ENCODE results near the gene RAPGEF1.

- no peak for TF ChIP-seq CTCF (IDR thresholded peaks at IDR 0.05; ENCODE audit: poor library complexity)
- no peak for TF ChIP-seq EZH2phosphoT487 (IDR thresholded peaks at IDR 0.05; ENCODE audit: low read depth, severe bottlenecking, unreplicated experiment)
- TF ChIP-seq EZH2 (IDR thresholded peaks at IDR 0.05; ENCODE audit: borderline replicate concordance) = no peak
Observed at GRCh38 chr9:131769361-131769760, 29.5 kb upstream of the RAPGEF1 start.

Measured in hepatocyte (in vitro differentiated cells).